Measurements from ENCODE around the gene NPPA.

NPPA gene

DNA sequence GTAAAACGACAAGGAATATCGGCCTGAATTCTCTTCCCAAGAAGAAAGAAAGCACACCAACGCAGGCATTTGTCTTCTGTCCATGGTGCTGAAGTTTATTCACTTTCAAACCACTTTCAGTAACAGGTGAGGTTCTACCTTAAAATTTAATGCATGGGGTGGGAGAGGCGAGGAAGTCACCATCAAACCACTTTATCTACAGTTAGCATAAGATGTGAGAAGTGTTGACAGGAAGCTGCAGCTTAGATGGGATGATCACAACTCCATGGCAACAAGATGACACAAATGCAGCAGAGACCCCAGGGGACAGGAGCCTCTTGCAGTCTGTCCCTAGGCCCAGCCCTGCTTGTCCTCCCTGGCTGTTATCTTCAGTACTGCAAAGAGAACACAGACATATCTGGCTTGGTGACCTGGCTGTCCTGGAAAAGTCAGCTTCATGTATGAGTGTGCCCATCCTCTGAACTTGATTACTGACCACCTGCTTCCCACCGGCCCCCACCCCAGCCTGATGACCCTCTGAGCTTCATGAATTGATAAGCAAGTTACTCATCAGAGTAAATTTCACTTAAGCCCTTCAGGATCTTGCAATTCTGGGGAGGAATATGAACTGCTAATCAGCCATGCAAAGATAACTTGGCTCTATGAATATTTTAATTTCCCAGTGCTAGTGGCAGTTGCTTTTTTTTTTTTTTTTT lies 1.8 kb downstream of the NPPA start:
- no peak for TF ChIP-seq CTCF (conservative IDR thresholded peaks at IDR 0.05; ENCODE audit: low read depth, low read length)
- H3K4me3 ChIP-seq (ENCODE audit: low read depth, low read length): no peak overlapping the region
- DNase-seq (ENCODE audit: low read depth): peak; percentile 47

DNA sequence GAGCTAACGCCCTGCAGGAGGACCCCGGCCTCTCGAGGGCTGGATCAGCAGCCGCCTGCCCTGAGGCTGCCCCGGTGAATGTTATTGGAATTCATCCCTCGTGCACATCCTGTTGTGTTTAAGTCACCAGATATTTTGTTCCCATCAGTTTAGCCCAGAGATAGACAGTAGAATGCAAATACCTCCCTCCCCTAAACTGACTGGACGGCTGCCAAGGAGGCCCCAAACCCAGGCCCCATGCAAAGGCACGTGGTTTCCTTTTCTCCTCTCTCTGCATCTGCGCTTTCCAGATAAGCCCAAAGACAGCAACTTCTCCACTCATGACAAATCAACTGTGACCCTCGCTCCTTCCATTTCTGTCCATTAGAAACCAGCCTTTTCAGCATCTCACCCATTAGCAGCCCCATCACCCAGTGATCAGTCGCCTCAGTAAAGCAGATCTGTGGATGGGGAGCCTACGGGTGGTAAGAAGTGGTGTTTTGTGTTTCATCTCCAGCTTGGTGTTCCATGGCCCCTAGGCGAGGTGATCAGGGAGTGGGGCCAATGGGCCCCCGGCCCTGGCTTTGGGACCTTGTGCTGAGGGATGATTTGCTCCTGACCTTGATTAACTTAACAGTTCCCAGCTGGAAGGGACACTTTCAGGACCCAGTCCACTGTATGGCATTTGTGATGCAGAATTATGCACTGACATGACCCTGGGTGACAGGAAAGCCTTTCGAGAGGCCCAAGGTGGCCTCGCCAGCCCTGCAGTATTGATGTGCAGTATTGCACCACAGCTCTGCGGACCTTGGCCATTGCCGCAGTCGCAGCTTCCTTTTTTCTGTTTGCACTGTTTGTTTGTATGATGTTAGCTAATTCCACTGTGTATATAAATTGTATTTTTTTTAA lies 5.2 kb downstream of the NPPA start:
- TF ChIP-seq CTCF (conservative IDR thresholded peaks at IDR 0.05; ENCODE audit: low read depth, low read length): no peak
- peak; percentile 93 for DNase-seq (ENCODE audit: low read depth)
- H3K4me3 ChIP-seq (ENCODE audit: low read depth, low read length): no peak overlapping the region

DNA sequence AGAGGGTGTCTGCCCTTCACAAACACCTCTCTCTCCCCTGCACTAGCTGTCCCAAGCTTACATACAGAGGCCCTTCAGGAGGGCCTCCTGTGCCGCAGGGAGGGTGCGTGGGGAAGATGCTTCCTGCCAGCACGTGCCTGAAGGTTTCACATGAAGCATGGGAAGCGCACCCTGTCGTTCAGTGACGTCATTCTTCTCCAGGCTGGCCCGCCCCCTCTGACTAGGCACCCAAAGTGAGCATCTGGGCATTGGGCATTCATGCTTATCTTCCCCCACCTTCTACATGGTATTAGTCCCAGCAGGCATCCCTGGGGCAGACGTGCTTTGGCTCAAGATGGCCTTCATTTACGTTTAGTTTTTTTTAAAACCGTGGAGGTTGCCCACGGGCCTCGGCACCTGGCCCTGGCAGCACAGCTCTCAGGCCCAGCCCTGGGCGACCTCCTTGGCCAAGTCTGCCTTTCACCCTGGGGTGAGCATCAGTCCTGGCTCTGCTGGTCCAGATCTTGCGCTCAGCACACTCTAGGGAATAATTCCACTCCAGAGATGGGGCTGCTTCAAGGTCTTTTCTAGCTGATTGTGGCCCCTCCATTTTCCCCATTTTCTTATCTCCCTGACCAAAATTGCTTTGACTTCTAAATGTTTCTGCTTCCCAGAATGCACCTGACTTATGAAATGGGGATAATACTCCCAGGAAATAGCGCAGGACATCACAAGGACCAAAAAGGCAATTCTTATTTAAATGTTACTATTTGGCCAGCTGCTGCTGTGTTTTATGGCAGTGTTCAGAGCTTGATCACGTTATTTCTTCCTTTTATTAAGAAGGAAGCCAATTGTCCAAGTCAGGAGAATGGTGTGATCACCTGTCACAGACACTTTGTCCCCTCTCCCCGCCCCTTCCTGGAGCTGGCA lies 6.1 kb downstream of the NPPA start:
- peak; percentile 17 for DNase-seq (ENCODE audit: low read depth)
- H3K4me3 ChIP-seq (ENCODE audit: low read depth, low read length): no peak overlapping the region
- no peak for TF ChIP-seq CTCF (conservative IDR thresholded peaks at IDR 0.05; ENCODE audit: low read depth, low read length)

DNA sequence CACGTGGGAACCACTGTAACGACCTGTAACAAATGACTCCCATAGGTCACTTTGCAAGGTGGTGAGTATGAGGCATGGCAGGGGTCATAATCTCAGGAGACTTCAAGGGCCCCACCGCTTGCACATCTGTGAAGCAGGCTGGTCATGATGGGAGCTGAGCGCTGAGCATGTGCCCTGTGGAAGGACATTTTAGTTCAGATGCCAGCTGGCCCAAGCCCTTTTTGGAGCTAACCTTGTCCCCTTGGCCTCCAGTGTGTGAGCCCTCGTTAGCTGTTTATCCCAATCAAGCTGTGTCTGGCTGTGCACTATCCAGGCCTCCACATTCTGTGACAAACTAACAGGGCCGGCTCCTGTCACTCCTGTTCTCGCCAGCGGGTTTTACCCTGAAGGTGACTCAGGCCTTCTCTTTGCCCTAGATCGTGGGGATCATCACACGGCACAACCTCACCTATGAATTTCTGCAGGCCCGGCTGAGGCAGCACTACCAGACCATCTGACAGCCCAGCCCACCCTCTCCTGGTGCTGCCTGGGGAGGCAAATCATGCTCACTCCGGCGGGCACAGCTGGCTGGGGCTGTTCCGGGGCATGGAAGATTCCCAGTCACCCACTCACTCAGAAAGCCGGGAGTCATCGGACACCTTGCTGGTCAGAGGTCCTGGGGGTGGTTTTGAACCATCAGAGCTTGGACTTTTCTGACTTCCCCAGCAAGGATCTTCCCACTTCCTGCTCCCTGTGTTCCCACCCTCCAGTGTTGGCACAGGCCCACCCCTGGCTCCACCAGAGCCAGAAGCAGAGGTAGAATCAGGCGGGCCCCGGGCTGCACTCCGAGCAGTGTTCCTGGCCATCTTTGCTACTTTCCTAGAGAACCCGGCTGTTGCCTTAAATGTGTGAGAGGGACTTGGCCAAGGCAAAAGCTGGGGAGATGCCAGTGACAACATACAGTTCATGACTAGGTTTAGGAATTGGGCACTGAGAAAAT lies 7.6 kb downstream of the NPPA start:
- H3K4me3 ChIP-seq (ENCODE audit: low read depth, low read length): no peak overlapping the region
- TF ChIP-seq CTCF (conservative IDR thresholded peaks at IDR 0.05; ENCODE audit: low read depth, low read length): no peak
- DNase-seq (ENCODE audit: low read depth): no peak

GRCh38 chr1:11838349-11839272 lies 9.0 kb downstream of the NPPA start:
- TF ChIP-seq CTCF (conservative IDR thresholded peaks at IDR 0.05; ENCODE audit: low read depth, low read length): peak; percentile 99
- H3K4me3 ChIP-seq (ENCODE audit: low read depth, low read length): no peak overlapping the region
- peak; percentile 75 for DNase-seq (ENCODE audit: low read depth)

All from choroid plexus epithelial cell (primary cell).